Urinary bladder (tissue), 4 donors: Measurements from ENCODE around the gene LRRC36. TPM values are rescaled to one million over a fixed set of nuclear protein-coding genes. Genes with fewer than 3 reads are reported as not detected.

ENCODE experiments used
- DNase-seq: peaks from one replicate; pipeline ENCODE4 v3.0.0-alpha.2; 2015; ENCODE audit errors: extremely low spot score
- H3K27ac ChIP-seq: one replicate; pipeline ENCODE4 v1.5.1; 2013; ENCODE audit warnings: low read depth, mild to moderate bottlenecking, moderate library complexity
- H3K36me3 ChIP-seq: one replicate; pipeline ENCODE4 v1.6.1; 2013; ENCODE audit warnings: mild to moderate bottlenecking, moderate library complexity; ENCODE audit not compliant: insufficient read depth
- H3K4me1 ChIP-seq: one replicate; pipeline ENCODE4 v1.6.1; 2013; ENCODE audit warnings: mild to moderate bottlenecking, moderate library complexity; ENCODE audit not compliant: insufficient read depth
- H3K4me3 ChIP-seq: one replicate; pipeline ENCODE4 v1.5.1; 2013; ENCODE audit warnings: low read depth, low read length
- WGBS: extraction: QIAGEN DNeasy Blood & Tissue Kit; methylation state at CpG from one replicate; pipeline ENCODE4 v1.1.7; 2013; 5-methylcytosine and 5-hydroxymethylcytosine counted together
- polyA plus RNA-seq: library from polyadenylated mRNA; stranded (reverse); fragments of 200-250 nt; gene quantifications from one replicate; pipeline ENCODE4 v1.2.3, GENCODE V29; 2013
- total RNA-seq: library from RNA; depleted of rRNA; stranded (reverse); fragments of >200 nt; gene quantifications from one replicate; pipeline ENCODE4 v1.2.3, GENCODE V29; 2014
- donor health status: healthy with polysubstance abuse.
- donor health status: healthy.

Gene LRRC36, protein sequence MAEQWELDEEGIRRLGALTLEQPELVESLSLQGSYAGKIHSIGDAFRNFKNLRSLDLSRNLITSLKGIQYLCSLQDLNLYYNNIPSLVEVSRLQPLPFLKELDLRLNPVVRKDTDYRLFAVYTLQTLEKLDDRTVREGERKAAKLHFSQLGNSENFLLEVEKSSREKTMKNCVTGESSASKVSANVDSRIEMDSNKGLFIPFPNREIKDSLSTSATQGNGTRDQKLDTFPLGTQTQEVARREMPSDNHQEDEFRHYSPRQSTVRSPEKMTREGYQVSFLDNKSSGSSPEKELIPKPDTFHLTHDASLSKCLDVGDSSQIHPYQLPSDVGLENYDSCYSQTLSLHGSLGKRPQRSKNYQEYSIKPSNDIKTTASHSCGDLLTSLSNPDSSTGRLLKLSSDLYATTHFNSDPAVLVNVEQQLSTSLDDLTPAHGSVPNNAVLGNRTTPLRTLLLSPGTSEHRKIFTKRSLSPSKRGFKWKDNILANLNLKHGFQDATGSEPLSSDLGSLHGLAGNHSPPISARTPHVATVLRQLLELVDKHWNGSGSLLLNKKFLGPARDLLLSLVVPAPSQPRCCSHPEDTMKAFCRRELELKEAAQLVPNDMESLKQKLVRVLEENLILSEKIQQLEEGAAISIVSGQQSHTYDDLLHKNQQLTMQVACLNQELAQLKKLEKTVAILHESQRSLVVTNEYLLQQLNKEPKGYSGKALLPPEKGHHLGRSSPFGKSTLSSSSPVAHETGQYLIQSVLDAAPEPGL
- total RNA-seq (2.1 TPM), polyA plus RNA-seq (0.19 TPM)

DNA sequence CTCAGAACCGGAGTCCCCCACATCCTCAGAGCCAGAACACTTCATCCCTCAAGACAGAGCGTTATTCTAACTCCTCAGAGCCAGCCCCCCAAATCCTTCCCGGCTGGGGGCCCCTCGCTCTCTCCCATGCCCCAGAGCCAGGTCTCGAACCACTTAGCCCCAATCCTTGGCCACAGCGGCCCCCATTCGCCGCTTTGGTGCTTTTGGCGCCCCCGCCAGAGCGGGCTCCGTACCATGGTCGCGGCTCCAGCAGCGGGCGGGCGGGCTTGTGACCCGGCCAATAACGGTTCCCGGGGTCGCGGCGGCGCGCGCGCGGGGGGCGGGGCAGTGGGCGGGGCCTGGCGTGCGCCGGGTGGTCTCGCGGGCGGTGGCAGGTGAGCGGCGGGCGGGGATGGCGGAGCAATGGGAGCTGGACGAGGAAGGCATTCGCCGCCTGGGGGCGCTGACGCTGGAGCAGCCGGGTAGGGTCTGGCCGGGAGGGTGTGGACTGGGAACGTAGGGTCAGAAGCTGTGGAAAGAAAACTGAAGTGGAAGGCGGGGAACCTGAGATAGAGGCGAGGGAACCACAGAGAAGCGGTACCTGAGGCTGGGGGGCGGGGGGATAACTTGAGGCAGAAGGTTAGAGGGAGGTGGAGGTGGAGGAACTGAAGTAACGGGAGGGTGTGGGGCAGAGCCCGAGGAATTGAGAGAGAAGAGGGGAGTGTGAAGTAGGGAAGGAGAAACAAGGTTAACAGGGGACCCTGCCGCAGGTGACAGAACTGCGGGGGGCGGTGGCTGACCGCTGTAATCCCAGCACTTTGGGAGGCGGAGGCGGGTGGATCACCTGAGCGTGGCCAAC lies at the start of gene LRRC36, which contains the start of gene KCTD19:
TSS of gene LRRC36 (plus strand) at position 344 of the 838 bp plus-strand sequence. CDS start at position 392, 48 bp downstream.
TSS of gene KCTD19 (minus strand) at position 270 of the 838 bp plus-strand sequence. CDS start at position 236, 34 bp downstream.
- peaks cover 2% of the 10 kb centered on the region for H3K4me1 ChIP-seq
- H3K27ac ChIP-seq = no peak within 1 kb of the TSS
- DNase-seq = no peak
- WGBS = 7% methylated on average over 61 of the region's 61 CpGs
- no peaks in the 10 kb centered on the region for H3K36me3 ChIP-seq
- H3K4me3 ChIP-seq = peak within 1 kb of the TSS; percentile 40

DNA sequence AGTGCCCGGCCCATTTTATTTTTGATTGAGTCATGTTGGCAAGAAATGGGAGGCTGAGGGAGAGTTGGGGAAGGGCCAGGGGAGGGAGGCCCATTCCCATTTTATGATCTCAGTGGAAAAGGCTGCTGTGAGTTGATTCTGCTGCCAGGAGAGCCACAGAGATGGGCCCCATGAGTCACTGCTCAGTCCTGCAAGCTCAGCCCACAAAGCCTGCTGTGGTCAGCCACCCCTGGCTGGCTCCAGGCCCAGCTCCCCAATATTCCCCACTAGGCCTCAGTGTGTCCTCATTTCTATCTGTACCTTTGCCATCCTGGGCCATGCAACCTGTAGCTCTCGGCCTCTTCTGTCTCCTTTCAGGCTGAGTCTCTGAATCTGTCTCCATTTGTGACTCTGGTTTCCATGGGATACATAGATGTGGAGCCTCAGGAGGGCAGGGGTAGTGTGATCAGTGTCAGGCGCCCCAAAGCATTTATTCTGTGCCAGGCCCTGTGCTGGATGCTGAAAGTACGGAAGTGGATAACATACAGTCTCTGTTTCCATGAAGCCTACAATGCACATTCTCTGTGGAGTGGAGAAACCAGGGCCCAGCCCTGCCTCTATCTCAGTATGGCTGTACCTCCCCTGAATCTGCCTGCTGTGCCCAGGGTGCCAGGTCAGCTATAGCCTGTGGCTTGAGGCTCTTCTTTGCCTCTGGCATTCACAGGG lies 49.2 kb upstream of the LRRC36 start:
- WGBS = 66% methylated on average over 4 of the region's 4 CpGs
- no peaks in the 10 kb centered on the region for H3K36me3 ChIP-seq
- DNase-seq = no peak
- peak overlapping the region; percentile 4 for H3K27ac ChIP-seq
- H3K4me1 ChIP-seq = no peaks in the 10 kb centered on the region
- no peak overlapping the region for H3K4me3 ChIP-seq

DNA sequence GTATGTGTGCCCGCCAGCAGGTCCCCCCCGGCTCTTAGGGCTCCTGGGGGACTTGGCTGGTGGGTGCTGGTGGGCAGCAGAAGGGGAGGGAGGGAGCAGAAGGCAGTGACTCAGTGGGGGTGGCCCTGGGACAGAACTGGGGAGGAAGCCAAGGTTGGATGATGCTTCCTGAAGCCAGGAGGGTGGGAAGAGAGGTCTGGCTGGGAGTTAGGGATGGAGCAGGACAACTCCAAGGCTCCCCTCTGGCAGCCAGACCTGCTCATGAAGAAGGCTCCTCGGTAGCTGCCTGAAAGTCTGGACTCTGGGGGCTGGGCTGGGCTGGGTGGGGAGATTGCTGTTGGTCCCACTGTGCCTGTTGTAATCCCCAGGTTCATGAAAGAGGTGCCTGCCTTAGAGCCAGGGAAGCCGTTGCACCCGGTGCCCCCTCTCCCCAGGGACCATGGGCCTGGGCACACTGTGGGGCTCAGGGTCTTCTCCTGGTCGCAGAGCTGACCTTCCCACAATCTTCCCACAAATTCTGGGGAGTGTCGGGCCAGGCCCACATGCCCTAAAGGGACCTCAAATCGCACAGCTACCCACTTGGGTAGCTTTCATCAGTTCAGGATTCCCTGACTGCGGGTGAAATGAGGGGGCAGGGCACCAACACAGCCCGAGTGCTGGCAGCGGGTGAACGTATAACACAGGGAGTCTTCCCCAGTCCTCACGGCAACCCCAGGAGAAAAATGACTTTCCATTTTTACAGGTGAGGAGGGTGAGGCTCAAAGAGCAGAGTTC lies 48.4 kb upstream of the LRRC36 start:
- no peaks in the 10 kb centered on the region for H3K4me1 ChIP-seq
- no peaks in the 10 kb centered on the region for H3K36me3 ChIP-seq
- peak overlapping the region; percentile 4 for H3K27ac ChIP-seq
- 68% methylated on average over 13 of the region's 13 CpGs for WGBS
- no peak for DNase-seq
- peak overlapping the region; percentile 62 for H3K4me3 ChIP-seq

DNA sequence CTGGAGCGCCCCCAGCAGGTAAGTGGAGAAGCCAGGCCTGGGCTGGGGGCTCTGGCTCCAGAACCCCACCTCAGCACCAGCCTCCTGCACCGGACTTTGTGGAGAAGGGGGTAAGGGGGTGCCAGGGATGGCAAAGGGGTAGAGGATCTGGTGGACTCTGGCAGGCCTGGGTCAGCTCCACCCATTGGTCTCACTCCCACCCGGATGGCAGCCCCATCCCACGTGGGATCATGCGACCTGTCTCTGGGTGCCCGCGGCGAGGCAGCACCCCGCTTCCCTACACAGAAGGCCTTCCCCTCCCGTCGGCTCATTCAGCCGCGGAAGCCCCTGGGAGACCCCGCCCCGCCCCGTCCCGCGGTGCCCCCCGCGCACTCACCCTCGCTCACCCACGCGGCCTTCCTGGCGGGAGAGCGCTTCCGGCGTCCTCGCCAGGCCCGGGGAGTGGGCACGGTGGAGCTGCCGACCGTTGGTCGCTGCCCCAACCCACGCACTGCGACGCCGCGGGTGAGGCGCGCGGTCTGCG lies 47.8 kb upstream of the LRRC36 start:
- H3K4me1 ChIP-seq = no peaks in the 10 kb centered on the region

DNA sequence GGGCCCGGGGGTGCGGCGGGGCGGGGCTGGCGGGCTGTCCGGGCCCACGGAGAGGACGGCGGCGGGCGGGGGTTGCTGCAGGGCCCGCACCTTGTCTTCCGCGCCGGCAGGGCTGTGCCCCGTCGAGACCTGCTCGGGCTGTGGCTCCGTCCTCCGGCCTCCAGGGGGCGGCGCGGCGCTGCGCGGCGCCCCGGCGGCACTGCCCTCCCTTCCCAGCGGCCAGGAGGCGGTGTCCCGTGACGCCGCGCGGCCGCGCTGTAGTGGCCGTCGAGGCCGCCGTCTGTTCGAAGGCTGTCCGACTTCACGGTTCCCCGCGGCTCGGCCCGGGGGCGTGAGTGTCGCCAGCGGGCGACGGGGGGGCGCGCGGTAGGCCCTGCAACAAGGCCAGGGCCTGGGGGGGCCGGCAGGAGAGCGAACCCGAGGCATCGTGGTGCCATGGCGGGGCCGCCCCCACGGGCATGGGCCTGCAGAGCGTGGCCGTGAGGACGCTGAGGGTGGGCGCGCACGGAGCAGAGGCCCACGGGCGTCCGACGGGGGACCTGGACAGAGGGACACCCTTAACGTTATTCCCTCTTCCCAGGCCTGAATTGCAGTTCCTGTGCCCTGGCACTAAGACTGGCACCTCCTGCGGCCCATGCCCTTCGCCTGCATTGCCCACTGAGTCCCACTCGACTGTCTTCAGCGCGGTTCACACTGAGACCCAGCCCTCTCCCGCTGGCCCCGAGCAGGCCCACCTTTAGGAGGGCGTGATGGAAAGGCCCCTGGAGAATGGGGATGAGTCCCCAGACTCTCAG lies 47.1 kb upstream of the LRRC36 start, which contains the start of gene PLEKHG4:
TSS of gene PLEKHG4 (plus strand) at position 237 of the 794 bp plus-strand sequence. CDS start at position 750, 513 bp downstream.
- no peaks in the 10 kb centered on the region for H3K4me1 ChIP-seq
- no peaks in the 10 kb centered on the region for H3K36me3 ChIP-seq
- no peak within 1 kb of the TSS for H3K27ac ChIP-seq
- 25% methylated on average over 82 of the region's 83 CpGs for WGBS
- DNase-seq = no peak
- peak within 1 kb of the TSS; percentile 62 for H3K4me3 ChIP-seq

More for the DNA sequence above, 47.8 kb upstream of the LRRC36 start:
- H3K27ac ChIP-seq = no peak overlapping the region
- no peaks in the 10 kb centered on the region for H3K36me3 ChIP-seq
- no peak for DNase-seq
- H3K4me3 ChIP-seq = peak overlapping the region; percentile 62
- 4% methylated on average over 42 of the region's 42 CpGs for WGBS

DNA sequence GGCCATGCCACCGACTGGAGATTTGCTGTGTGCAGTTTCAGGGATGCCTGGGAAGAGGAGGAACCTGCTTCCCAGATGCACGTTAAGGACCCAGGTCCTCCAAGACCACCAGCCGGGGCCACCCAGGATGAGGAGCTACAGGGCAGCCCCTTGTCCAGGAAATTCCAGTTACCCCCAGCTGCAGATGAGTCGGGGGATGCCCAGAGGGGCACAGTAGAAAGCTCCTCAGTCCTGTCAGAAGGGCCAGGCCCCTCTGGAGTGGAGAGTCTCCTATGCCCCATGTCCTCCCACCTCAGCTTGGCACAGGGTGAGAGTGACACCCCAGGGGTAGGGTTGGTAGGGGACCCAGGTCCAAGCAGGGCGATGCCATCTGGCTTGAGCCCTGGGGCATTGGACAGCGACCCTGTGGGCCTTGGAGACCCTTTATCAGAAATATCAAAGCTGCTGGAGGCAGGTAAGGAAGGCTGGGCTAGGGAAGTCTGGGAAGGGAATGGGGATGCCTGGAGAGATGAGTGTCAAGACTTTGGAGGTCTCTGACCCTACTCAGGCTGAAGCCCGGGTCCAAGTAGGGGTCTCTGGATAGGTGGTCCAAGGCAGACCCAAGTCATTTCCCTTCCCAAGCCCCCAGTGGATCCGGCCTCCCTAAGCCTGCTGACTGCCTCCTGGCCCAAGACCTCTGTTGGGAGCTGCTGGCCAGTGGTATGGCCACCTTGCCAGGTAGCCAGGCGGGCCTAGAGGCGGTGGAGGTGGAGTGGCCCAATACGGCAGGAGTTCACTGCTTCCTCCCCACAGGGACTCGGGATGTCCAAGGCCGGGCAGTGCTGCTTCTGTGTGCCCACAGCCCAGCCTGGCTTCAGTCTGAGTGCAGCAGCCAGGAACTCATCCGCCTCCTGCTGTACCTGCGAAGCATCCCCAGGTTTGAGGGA lies 46.3 kb upstream of the LRRC36 start:
- no peak overlapping the region for H3K4me3 ChIP-seq
- 92% methylated on average over 15 of the region's 15 CpGs for WGBS
- no peaks in the 10 kb centered on the region for H3K36me3 ChIP-seq
- no peaks in the 10 kb centered on the region for H3K4me1 ChIP-seq
- no peak for DNase-seq
- H3K27ac ChIP-seq = no peak overlapping the region

DNA sequence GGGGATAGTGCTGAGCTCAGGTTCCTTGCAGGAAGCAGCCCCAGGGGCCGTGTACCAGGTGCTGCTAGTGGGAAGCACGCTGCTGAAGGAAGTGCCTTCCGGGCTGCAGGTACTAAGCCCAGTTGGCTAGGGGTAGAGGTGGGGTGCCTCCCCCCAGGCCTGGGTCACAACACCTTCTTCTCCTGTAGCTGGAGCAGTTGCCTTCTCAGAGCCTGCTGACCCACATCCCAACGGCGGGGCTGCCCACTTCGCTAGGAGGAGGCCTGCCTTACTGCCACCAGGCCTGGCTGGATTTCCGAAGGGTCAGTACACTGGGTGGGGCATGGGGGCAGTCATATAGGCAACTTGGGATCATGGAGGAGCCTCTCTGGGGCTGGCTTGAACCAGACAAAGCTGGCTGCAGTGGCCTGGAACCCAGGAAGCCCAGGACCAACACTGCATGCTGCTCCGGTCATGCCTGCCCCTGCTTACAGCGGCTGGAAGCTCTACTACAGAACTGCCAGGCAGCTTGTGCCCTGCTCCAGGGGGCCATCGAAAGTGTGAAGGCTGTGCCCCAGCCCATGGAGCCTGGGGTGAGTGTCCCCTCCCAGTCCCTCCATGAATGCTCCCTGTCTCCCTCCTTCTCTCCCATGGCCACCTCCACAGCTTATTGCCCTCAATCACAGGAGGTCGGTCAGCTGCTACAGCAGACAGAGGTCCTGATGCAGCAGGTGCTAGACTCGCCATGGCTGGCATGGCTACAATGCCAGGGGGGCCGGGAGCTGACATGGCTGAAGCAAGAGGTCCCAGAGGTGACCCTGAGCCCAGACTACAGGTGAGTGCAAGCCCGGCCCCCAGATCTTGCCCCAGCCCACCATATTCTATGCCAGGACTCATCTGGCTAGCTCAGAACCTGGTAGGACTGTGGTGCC lies 44.8 kb upstream of the LRRC36 start:
- no peak for DNase-seq
- H3K36me3 ChIP-seq = no peaks in the 10 kb centered on the region
- no peak overlapping the region for H3K27ac ChIP-seq
- H3K4me3 ChIP-seq = no peak overlapping the region
- WGBS = 93% methylated on average over 14 of the region's 14 CpGs
- H3K4me1 ChIP-seq = no peaks in the 10 kb centered on the region

DNA sequence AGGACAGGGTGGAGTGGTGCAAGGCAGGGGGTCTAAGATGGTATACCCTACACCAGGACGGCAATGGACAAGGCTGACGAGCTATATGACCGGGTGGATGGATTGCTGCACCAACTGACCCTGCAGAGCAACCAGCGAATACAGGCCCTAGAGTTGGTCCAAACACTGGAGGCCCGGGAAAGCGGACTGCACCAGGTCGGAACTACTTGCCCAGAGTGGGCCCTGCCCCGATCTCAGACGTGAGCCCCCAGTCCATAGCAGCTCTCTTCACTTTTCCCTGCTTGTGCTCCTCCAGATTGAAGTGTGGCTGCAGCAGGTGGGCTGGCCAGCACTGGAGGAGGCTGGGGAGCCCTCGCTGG lies 44.2 kb upstream of the LRRC36 start:
- DNase-seq = no peak
- no peaks in the 10 kb centered on the region for H3K36me3 ChIP-seq
- 97% methylated on average over 10 of the region's 10 CpGs for WGBS
- H3K4me1 ChIP-seq = no peaks in the 10 kb centered on the region
- H3K27ac ChIP-seq = no peak overlapping the region
- no peak overlapping the region for H3K4me3 ChIP-seq

DNA sequence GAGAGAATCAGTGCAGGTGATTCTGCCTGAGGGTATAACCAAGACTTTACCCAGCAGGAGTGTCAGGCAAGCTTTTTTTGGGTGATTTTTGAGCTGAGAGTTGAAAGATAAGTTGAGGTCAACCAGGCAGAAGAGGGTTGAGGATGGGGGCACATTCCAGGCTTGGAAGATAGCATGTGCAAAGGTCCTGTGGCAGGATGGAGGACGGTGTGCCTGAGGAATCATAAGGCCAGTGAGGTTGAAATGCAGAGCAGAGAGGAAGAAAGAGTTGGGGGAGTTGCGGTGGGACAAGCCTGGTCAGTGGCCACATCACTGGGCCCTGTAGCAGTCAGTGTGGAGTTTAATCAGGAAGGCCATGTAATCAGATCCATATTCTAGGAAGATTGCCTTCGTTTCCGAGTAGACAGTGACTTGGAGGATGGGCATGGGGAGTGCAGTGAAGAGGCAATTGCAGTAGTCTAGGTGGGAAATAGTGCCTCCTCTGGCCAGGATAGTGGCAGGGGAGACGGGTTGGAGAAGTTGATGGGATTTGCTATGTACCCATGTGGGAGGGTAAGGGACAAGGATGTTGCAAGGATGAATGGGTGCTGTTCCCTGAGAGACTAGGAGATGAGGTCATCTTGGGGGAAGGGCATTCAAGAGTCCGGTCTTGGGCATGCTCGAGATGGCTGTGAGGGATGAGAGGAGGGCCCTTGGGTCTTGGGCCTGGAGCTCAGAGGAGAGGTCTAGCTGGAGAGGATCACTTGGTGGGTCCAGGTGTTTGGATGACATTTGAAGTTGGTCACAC lies 43.4 kb upstream of the LRRC36 start:
- no peak overlapping the region for H3K27ac ChIP-seq
- no peaks in the 10 kb centered on the region for H3K36me3 ChIP-seq
- no peaks in the 10 kb centered on the region for H3K4me1 ChIP-seq
- WGBS = 90% methylated on average over 7 of the region's 7 CpGs
- H3K4me3 ChIP-seq = no peak overlapping the region
- no peak for DNase-seq
